MM.1S (cell line): ENCODE data around the gene MOCOS.

ENCODE experiments used
- EZH2 ChIP-seq: fragments of 300-600 bp; sonication (generic); optimal IDR thresholded peaks from 2 replicates; pipeline ENCODE3; 2017; ENCODE audit warnings: low read depth, mild to moderate bottlenecking, antibody characterized with exemption, low read length, mixed read lengths
- TF ChIP-seq, protein P1 (sequence below): fragments of 300-600 bp; sonication (generic); IDR thresholded peaks from 2 replicates; pipeline ENCODE4 v1.5.1; 2016; ENCODE audit warnings: antibody characterized with exemption, low read length, mixed read lengths

- TF ChIP-seq, protein P1, sequence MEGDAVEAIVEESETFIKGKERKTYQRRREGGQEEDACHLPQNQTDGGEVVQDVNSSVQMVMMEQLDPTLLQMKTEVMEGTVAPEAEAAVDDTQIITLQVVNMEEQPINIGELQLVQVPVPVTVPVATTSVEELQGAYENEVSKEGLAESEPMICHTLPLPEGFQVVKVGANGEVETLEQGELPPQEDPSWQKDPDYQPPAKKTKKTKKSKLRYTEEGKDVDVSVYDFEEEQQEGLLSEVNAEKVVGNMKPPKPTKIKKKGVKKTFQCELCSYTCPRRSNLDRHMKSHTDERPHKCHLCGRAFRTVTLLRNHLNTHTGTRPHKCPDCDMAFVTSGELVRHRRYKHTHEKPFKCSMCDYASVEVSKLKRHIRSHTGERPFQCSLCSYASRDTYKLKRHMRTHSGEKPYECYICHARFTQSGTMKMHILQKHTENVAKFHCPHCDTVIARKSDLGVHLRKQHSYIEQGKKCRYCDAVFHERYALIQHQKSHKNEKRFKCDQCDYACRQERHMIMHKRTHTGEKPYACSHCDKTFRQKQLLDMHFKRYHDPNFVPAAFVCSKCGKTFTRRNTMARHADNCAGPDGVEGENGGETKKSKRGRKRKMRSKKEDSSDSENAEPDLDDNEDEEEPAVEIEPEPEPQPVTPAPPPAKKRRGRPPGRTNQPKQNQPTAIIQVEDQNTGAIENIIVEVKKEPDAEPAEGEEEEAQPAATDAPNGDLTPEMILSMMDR, result no peak
- TF ChIP-seq EZH2, result no peak
These were observed 117.4 kb downstream of the MOCOS start for GRCh38 chr18:36304723-36305122.
